Measurements from ENCODE around the gene GAGE12J.
"Not testable (repeated sequence)": the region's sequence is repeated elsewhere in the genome, so short reads cannot be mapped to it uniquely, and the experiment has no call there.

Gene GAGE12J

DNA sequence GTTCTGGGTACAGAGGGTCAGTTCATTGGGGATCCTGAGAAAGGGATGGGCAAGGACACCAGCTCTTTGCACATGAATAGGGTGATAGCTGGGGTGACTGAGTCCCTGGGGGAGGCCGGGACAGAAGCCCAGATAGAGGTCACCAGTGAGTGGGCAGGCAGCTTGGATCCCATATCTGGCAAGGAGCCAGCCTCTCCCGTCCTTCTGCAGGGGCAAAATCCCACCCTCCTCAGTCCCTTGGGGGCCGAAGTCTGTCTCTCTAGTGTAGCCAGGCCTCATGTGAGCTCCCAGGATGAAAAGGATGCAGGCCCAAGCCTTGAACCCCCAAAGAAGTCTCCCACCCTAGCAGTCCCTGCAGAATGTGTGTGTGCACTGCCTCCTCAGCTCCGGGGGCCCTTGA is 35.3 kb upstream of the GAGE12J start:
- WGBS, 2 experiments, result 91 to 93% methylated on average over 4 of the region's 4 CpGs
- Histone ChIP-seq H3K27ac (ENCODE audit: insufficient read depth, low read depth, low read length, poor library complexity, severe bottlenecking) (no peak overlapping the region), H3K27me3 (ENCODE audit: control insufficient read depth, insufficient read depth, low read length, poor library complexity, severe bottlenecking) (no peaks in the 10 kb centered on the region), H3K4me3 (ENCODE audit: insufficient read depth, low read depth, low read length) (no peak overlapping the region), H3K9me3 (ENCODE audit: control insufficient read depth, low read length) (no peaks in the 10 kb centered on the region), H3K4me1 (ENCODE audit: control insufficient read depth, insufficient read depth, low read length) (peaks cover 5% of the 10 kb centered on the region), H3K36me3 (ENCODE audit: control insufficient read depth, insufficient read depth, low read length) (no peaks in the 10 kb centered on the region)

- no peaks in the 10 kb centered on the region for H3K9me3 ChIP-seq (ENCODE audit: control insufficient read depth, low read length)
- H3K27ac ChIP-seq (ENCODE audit: insufficient read depth, low read depth, low read length, poor library complexity, severe bottlenecking), result no peak overlapping the region
- H3K27me3 ChIP-seq (ENCODE audit: control insufficient read depth, insufficient read depth, low read length, poor library complexity, severe bottlenecking), result no peaks in the 10 kb centered on the region
- H3K4me1 ChIP-seq (ENCODE audit: control insufficient read depth, insufficient read depth, low read length), result peaks cover under 1% of the 10 kb centered on the region
- WGBS, 2 experiments, result 89 to 100% methylated on average over 1 of the region's 1 CpG
- H3K36me3 ChIP-seq (ENCODE audit: control insufficient read depth, insufficient read depth, low read length), result no peaks in the 10 kb centered on the region
- H3K4me3 ChIP-seq (ENCODE audit: insufficient read depth, low read depth, low read length), result no peak overlapping the region
Measured at GRCh38 chrX:49287665-49288064, 34.2 kb upstream of the GAGE12J start.

DNA sequence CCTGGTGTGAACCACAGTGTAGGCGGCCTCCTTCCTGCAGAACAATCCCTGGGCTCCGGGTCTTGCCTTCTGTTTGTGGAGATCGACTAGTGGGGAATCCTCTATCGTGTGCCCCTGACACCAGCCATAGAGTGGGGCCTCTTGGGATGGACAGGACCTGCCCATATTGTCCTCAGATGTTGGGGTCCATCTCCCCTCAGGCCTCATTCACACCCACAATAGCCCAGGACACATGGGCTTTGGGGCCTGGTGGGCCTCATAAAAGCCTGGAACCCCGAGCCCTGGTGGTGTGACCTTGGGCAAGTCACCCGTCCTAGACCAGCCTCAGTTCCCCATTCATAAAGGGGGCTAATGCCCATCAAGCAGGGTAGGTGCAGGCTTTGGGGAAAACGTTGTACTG is 31.6 kb upstream of the GAGE12J start:
- no peaks in the 10 kb centered on the region for H3K9me3 ChIP-seq (ENCODE audit: control insufficient read depth, low read length)
- 85 to 90% methylated on average over 7 of the region's 7 CpGs for WGBS, 2 experiments
- no peaks in the 10 kb centered on the region for H3K4me1 ChIP-seq (ENCODE audit: control insufficient read depth, insufficient read depth, low read length)
- no peaks in the 10 kb centered on the region for H3K27me3 ChIP-seq (ENCODE audit: control insufficient read depth, insufficient read depth, low read length, poor library complexity, severe bottlenecking)
- no peak overlapping the region for H3K27ac ChIP-seq (ENCODE audit: insufficient read depth, low read depth, low read length, poor library complexity, severe bottlenecking)
- H3K4me3 ChIP-seq (ENCODE audit: insufficient read depth, low read depth, low read length), result no peak overlapping the region
- H3K36me3 ChIP-seq (ENCODE audit: control insufficient read depth, insufficient read depth, low read length), result no peaks in the 10 kb centered on the region

GRCh38 chrX:49291615-49292337 is 30.1 kb upstream of the GAGE12J start:
- Histone ChIP-seq H3K36me3 (ENCODE audit: control insufficient read depth, insufficient read depth, low read length) (no peaks in the 10 kb centered on the region), H3K4me1 (ENCODE audit: control insufficient read depth, insufficient read depth, low read length) (no peaks in the 10 kb centered on the region), H3K9me3 (ENCODE audit: control insufficient read depth, low read length) (no peaks in the 10 kb centered on the region), H3K27ac (ENCODE audit: insufficient read depth, low read depth, low read length, poor library complexity, severe bottlenecking) (no peak overlapping the region), H3K27me3 (ENCODE audit: control insufficient read depth, insufficient read depth, low read length, poor library complexity, severe bottlenecking) (no peaks in the 10 kb centered on the region), H3K4me3 (ENCODE audit: insufficient read depth, low read depth, low read length) (no peak overlapping the region)
- 39 to 41% methylated on average over 10 to 11 of the region's 11 CpGs for WGBS, 2 experiments

- Histone ChIP-seq H3K36me3 (ENCODE audit: control insufficient read depth, insufficient read depth, low read length) (no peaks in the 10 kb centered on the region), H3K27me3 (ENCODE audit: control insufficient read depth, insufficient read depth, low read length, poor library complexity, severe bottlenecking) (no peaks in the 10 kb centered on the region), H3K9me3 (ENCODE audit: control insufficient read depth, low read length) (no peaks in the 10 kb centered on the region), H3K4me3 (ENCODE audit: insufficient read depth, low read depth, low read length) (no peak overlapping the region), H3K27ac (ENCODE audit: insufficient read depth, low read depth, low read length, poor library complexity, severe bottlenecking) (no peak overlapping the region), H3K4me1 (ENCODE audit: control insufficient read depth, insufficient read depth, low read length) (no peaks in the 10 kb centered on the region)
- WGBS, 2 experiments, result 92 to 95% methylated on average over 15 of the region's 17 CpGs
Measured at GRCh38 chrX:49292400-49293362, 29.2 kb upstream of the GAGE12J start.

DNA sequence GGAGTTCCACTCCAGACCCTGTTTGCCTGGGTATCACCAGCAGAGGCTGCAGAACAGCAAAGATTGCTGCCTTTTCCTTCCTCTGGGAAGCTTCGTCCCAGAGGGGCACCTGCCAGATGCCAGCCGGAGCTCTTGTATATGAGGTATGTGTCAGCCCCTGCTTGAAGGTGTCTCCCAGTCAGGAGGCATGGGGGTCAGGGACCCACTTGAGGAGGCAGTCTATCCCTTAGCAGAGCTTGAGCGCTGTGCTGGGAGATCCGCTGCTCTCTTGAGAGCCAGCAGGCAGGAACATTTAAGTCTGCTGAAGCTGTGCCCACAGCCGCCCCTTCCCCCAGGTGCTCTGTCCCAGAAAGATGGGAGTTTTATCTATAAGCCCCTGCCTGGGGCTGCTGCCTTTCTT is 22.5 kb upstream of the GAGE12J start:
- H3K27me3 ChIP-seq (ENCODE audit: control insufficient read depth, insufficient read depth, low read length, poor library complexity, severe bottlenecking); H3K4me3 ChIP-seq (ENCODE audit: insufficient read depth, low read depth, low read length); H3K27ac ChIP-seq (ENCODE audit: insufficient read depth, low read depth, low read length, poor library complexity, severe bottlenecking); H3K4me1 ChIP-seq (ENCODE audit: control insufficient read depth, insufficient read depth, low read length); H3K36me3 ChIP-seq (ENCODE audit: control insufficient read depth, insufficient read depth, low read length); H3K9me3 ChIP-seq (ENCODE audit: control insufficient read depth, low read length): not testable (repeated sequence)
- 88 to 94% methylated on average over 3 to 4 of the region's 5 CpGs for WGBS, 2 experiments

GRCh38 chrX:49300703-49301102 is 21.1 kb upstream of the GAGE12J start:
- no peaks in the 10 kb centered on the region for H3K4me1 ChIP-seq (ENCODE audit: control insufficient read depth, insufficient read depth, low read length)
- H3K36me3 ChIP-seq (ENCODE audit: control insufficient read depth, insufficient read depth, low read length), result no peaks in the 10 kb centered on the region
- no peak overlapping the region for H3K4me3 ChIP-seq (ENCODE audit: insufficient read depth, low read depth, low read length)
- no peaks in the 10 kb centered on the region for H3K27me3 ChIP-seq (ENCODE audit: control insufficient read depth, insufficient read depth, low read length, poor library complexity, severe bottlenecking)
- H3K27ac ChIP-seq (ENCODE audit: insufficient read depth, low read depth, low read length, poor library complexity, severe bottlenecking), result no peak overlapping the region
- WGBS, 2 experiments, result no CpG with 5 or more reads among the region's 1 CpG
- no peaks in the 10 kb centered on the region for H3K9me3 ChIP-seq (ENCODE audit: control insufficient read depth, low read length)

DNA sequence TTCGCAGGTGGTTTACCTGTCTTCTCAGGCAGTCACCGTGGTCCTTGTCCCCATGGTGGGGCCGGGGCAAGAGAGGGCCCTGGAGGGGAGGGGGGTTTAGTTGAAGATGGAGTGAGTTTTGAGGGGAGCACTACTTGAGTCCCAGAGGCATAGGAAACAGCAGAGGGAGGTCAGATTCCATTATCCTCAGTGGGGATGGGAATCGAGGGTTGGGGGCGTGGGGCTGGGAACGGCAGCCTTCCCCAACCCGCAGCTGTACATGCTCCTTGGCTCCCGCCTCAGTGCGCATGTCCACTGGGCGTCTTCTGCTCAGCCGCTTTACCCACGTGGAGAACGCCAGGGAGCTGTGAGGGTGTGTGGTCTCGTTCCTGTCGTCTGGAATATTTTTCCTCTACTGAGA is 18.5 kb upstream of the GAGE12J start, which contains the start of gene GAGE10:
GAGE10 (plus strand) TSS at position 301 of the 400 bp plus-strand sequence. CDS start 1,214 bp downstream, outside the sequence.
- no peaks in the 10 kb centered on the region for H3K4me1 ChIP-seq (ENCODE audit: control insufficient read depth, insufficient read depth, low read length)
- no peaks in the 10 kb centered on the region for H3K27me3 ChIP-seq (ENCODE audit: control insufficient read depth, insufficient read depth, low read length, poor library complexity, severe bottlenecking)
- H3K9me3 ChIP-seq (ENCODE audit: control insufficient read depth, low read length), result no peaks in the 10 kb centered on the region
- H3K4me3 ChIP-seq (ENCODE audit: insufficient read depth, low read depth, low read length), result no peak within 1 kb of the TSS
- WGBS, 2 experiments, result 95 to 97% methylated on average over 15 of the region's 15 CpGs
- H3K36me3 ChIP-seq (ENCODE audit: control insufficient read depth, insufficient read depth, low read length), result no peaks in the 10 kb centered on the region
- H3K27ac ChIP-seq (ENCODE audit: insufficient read depth, low read depth, low read length, poor library complexity, severe bottlenecking), result no peak within 1 kb of the TSS

DNA sequence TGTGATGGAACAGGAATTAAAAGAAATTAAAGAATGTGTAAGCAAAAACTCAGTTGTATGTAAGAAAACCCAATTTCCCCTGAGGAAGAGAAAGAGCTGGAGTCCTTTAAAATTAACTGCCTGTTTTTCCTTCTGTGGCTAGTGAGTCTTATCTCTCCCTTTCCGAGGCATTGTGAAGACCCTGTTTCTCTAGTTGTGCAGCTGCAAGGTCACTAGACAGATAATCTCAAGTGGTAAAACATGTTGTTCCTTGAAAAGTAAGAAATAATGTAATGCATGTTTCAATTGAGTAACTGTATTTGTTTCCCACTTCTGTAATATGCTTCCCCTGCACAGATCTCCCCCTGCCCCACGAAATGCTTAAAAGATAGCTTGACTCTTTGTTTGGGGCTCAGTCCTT is 14.1 kb upstream of the GAGE12J start:
- 100% methylated on average over 2 of the region's 2 CpGs for WGBS, 2 experiments
- not testable (repeated sequence) for H3K4me3 ChIP-seq (ENCODE audit: insufficient read depth, low read depth, low read length); H3K36me3 ChIP-seq (ENCODE audit: control insufficient read depth, insufficient read depth, low read length); H3K9me3 ChIP-seq (ENCODE audit: control insufficient read depth, low read length); H3K27ac ChIP-seq (ENCODE audit: insufficient read depth, low read depth, low read length, poor library complexity, severe bottlenecking); H3K27me3 ChIP-seq (ENCODE audit: control insufficient read depth, insufficient read depth, low read length, poor library complexity, severe bottlenecking)
- peaks cover 10% of the 10 kb centered on the region for H3K4me1 ChIP-seq (ENCODE audit: control insufficient read depth, insufficient read depth, low read length)

DNA sequence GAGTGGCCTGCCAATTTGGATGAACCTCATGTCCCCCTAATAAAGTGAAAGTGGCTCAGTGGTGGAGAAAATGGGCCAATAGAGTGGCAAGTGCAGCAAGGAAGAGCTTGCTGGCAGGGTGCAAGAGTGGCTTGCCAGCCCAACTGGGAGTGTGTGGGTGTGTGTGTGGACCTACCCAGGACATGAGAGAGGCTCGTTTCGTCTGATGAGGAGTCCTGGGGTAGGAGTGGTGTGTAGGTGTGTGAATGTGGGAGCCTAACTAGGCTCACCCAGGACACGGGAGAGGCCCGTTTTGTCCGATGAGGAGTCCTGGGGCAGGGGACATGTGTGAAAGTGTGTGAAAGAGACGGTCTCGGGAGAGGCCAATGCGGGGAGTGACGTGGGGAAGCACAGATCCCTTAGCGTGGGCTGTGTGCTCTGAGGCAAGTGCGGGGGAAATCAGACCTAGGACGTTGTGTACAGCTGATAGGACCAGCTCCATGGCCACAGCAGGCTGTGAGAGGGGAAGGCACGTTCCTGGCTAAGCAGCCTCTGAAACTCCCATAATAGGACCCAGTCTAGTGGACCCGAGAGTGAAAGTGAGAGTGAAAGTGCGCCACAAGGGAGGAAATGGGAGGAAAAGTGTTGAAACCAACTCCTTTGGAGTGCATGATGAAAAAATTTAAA is 13.1 kb upstream of the GAGE12J start:
- H3K4me1 ChIP-seq (ENCODE audit: control insufficient read depth, insufficient read depth, low read length), result peaks cover 10% of the 10 kb centered on the region
- H3K36me3 ChIP-seq (ENCODE audit: control insufficient read depth, insufficient read depth, low read length), result no peaks in the 10 kb centered on the region
- H3K27me3 ChIP-seq (ENCODE audit: control insufficient read depth, insufficient read depth, low read length, poor library complexity, severe bottlenecking), result no peaks in the 10 kb centered on the region
- H3K4me3 ChIP-seq (ENCODE audit: insufficient read depth, low read depth, low read length), result no peak overlapping the region
- WGBS, 2 experiments, result 87 to 88% methylated on average over 15 of the region's 15 CpGs
- no peaks in the 10 kb centered on the region for H3K9me3 ChIP-seq (ENCODE audit: control insufficient read depth, low read length)
- no peak overlapping the region for H3K27ac ChIP-seq (ENCODE audit: insufficient read depth, low read depth, low read length, poor library complexity, severe bottlenecking)

All from ectodermal cell (in vitro differentiated cells).